DOHH2 (cell line): Measurements from ENCODE around the gene CDK5R1.

Source experiments
- H3F3A ChIP-seq: fragments of 200-600 bp; sonication (generic), shearing (Covaris generic); 2 replicates; pipeline ENCODE4 v1.6.0; 2016; ENCODE audit warnings: antibody characterized with exemption, mild to moderate bottlenecking; ENCODE audit not compliant: control insufficient read depth, insufficient read depth
- H3K27ac ChIP-seq: fragments of 200-600 bp; sonication (generic); 2 replicates; pipeline ENCODE4 v1.5.1; 2014; ENCODE audit warnings: low read depth, mild to moderate bottlenecking, low read length, moderate library complexity
- H3K27me3 ChIP-seq: fragments of 200-600 bp; sonication (generic); 2 replicates; pipeline ENCODE4 v1.6.1; 2014; ENCODE audit warnings: mild to moderate bottlenecking, low read length, mixed read lengths; ENCODE audit not compliant: control insufficient read depth
- H3K36me3 ChIP-seq: fragments of 200-600 bp; sonication (generic); 2 replicates; pipeline ENCODE4 v1.6.1; 2014; ENCODE audit warnings: mild to moderate bottlenecking, low read length, moderate library complexity, mixed read lengths; ENCODE audit not compliant: control insufficient read depth
- H3K4me1 ChIP-seq: fragments of 200-600 bp; sonication (generic); 2 replicates; pipeline ENCODE4 v1.6.1; 2014; ENCODE audit warnings: mild to moderate bottlenecking, low read length, mixed read lengths; ENCODE audit not compliant: control insufficient read depth
- H3K4me2 ChIP-seq: fragments of 200-600 bp; sonication (generic); 2 replicates; pipeline ENCODE4 v1.6.0; 2014; ENCODE audit warnings: mild to moderate bottlenecking, low read length, moderate library complexity
- H3K4me3 ChIP-seq: fragments of 200-600 bp; sonication (generic); 2 replicates; pipeline ENCODE4 v1.5.1; 2014; ENCODE audit warnings: mild to moderate bottlenecking, low read length, mixed read lengths
- H3K79me2 ChIP-seq: fragments of 200-600 bp; sonication (generic); 2 replicates; pipeline ENCODE4 v1.6.1; 2014; ENCODE audit warnings: mild to moderate bottlenecking, low read length, mixed read lengths; ENCODE audit not compliant: control insufficient read depth
- H3K9me2 ChIP-seq: fragments of 200-600 bp; sonication (generic); replicated peaks from 2 replicates; pipeline ENCODE4 v1.6.1; 2014; ENCODE audit warnings: mild to moderate bottlenecking, low read length, mixed read lengths; ENCODE audit not compliant: control insufficient read depth
- H3K9me3 ChIP-seq: fragments of 200-600 bp; sonication (generic); 2 replicates; pipeline ENCODE4 v1.6.1; 2014; ENCODE audit warnings: antibody characterized with exemption, low read length, mixed read lengths; ENCODE audit not compliant: control insufficient read depth, insufficient read depth
- H4K20me1 ChIP-seq: fragments of 200-600 bp; sonication (generic); 2 replicates; pipeline ENCODE4 v1.6.0; 2014; ENCODE audit warnings: low read depth, mild to moderate bottlenecking, antibody characterized with exemption, low read length, moderate library complexity; ENCODE audit not compliant: control insufficient read depth, insufficient read depth
- CTCF ChIP-seq: fragments of 200-600 bp; sonication (generic); IDR thresholded peaks from one replicate; pipeline ENCODE4 v1.5.1; 2014; ENCODE audit warnings: antibody characterized with exemption, mild to moderate bottlenecking, low read depth, low read length; ENCODE audit not compliant: poor library complexity, severe bottlenecking
- EZH2phosphoT487 ChIP-seq: fragments of 200-600 bp; sonication (generic); IDR thresholded peaks from 2 replicates; pipeline ENCODE4 v1.6.1; 2017; ENCODE audit warnings: borderline replicate concordance, mild to moderate bottlenecking, antibody characterized with exemption, low read length, moderate library complexity, mixed read lengths

Gene CDK5R1

GRCh38 chr17:32477220-32477619, 9.6 kb upstream of the CDK5R1 start:
- Histone ChIP-seq H3K4me2 (no peak overlapping the region), H3K79me2 (no peaks in the 10 kb centered on the region), H3K4me1 (peaks cover 9% of the 10 kb centered on the region), H3K9me2 (no peaks in the 10 kb centered on the region), H3K4me3 (no peak overlapping the region), H3K27ac (no peak overlapping the region), H3F3A (peaks cover 4% of the 10 kb centered on the region), H3K27me3 (no peaks in the 10 kb centered on the region), H4K20me1 (no peaks in the 10 kb centered on the region), H3K9me3 (no peaks in the 10 kb centered on the region), H3K36me3 (peaks cover 91% of the 10 kb centered on the region)
- TF ChIP-seq EZH2phosphoT487 (no peak), CTCF (no peak)

- H3K27me3 ChIP-seq: no peaks in the 10 kb centered on the region
- no peaks in the 10 kb centered on the region for H3K9me2 ChIP-seq
- no peak overlapping the region for H3K27ac ChIP-seq
- H3K4me3 ChIP-seq: no peak overlapping the region
- peaks cover 84% of the 10 kb centered on the region for H3K36me3 ChIP-seq
- H3F3A ChIP-seq: peaks cover 15% of the 10 kb centered on the region
- no peaks in the 10 kb centered on the region for H3K79me2 ChIP-seq
- no peaks in the 10 kb centered on the region for H4K20me1 ChIP-seq
- H3K4me1 ChIP-seq: peaks cover 16% of the 10 kb centered on the region
- no peak for TF ChIP-seq CTCF
- no peak for TF ChIP-seq EZH2phosphoT487
- H3K4me2 ChIP-seq: no peak overlapping the region
- H3K9me3 ChIP-seq: no peaks in the 10 kb centered on the region
Measured at GRCh38 chr17:32479074-32479617, 7.6 kb upstream of the CDK5R1 start.

GRCh38 chr17:32481193-32481592, 5.6 kb upstream of the CDK5R1 start:
- Histone ChIP-seq H3K27ac (no peak overlapping the region), H3F3A (peaks cover 23% of the 10 kb centered on the region)

More at GRCh38 chr17:32481193-32481592, 5.6 kb upstream of the CDK5R1 start:
- peaks cover 21% of the 10 kb centered on the region for H3K4me1 ChIP-seq
- no peaks in the 10 kb centered on the region for H3K79me2 ChIP-seq
- TF ChIP-seq CTCF (no peak), EZH2phosphoT487 (no peak)
- no peak overlapping the region for H3K4me3 ChIP-seq
- no peaks in the 10 kb centered on the region for H3K9me3 ChIP-seq
- no peaks in the 10 kb centered on the region for H3K9me2 ChIP-seq
- no peaks in the 10 kb centered on the region for H4K20me1 ChIP-seq
- H3K36me3 ChIP-seq: peaks cover 64% of the 10 kb centered on the region
- H3K27me3 ChIP-seq: no peaks in the 10 kb centered on the region
- H3K4me2 ChIP-seq: no peak overlapping the region
